Peyer's patch (tissue), 4 donors: ENCODE results near the gene ISCA1.

Experiments
- POLR2A ChIP-seq, 2 donors: fragments of 450-650 bp; IDR thresholded peaks; one replicate each; pipeline ENCODE4 v1.5.1; 2017; ENCODE audit warnings: antibody characterized with exemption in 2 of 2, mild to moderate bottlenecking in 2 of 2, moderate library complexity in 2 of 2
- TF ChIP-seq, protein P1 (sequence below), 6 experiments: fragments of 450-650 bp in 4 of 6; fragments of 200-600 bp in 2 of 6; sonication (generic) in 1 of 6; IDR thresholded peaks; one replicate each; pipeline ENCODE4 v1.5.1; 2017 to 2019; ENCODE audit warnings: antibody characterized with exemption in 6 of 6, mild to moderate bottlenecking in 3 of 6, moderate library complexity in 1 of 6

DNA sequence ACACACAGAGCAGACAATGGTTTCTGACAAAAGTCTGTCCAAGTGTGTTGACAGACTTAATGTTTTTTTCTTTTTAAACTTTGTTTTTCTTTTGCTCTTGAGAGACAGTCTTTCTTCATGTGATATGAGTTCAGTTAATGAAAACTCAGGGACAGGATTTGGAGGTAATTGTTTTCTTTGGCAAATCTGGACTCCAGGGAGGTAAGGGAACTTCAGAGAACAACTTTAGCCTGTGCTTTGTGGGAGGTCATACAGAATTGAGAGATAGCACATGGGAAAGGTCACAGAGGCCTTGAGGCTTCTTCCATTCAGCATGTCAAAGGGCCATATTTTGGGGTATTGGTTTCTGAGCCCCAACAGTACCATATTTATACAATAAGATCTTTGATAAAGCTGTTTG, 32.2 kb downstream of the ISCA1 start:
- TF ChIP-seq, protein P1, sequence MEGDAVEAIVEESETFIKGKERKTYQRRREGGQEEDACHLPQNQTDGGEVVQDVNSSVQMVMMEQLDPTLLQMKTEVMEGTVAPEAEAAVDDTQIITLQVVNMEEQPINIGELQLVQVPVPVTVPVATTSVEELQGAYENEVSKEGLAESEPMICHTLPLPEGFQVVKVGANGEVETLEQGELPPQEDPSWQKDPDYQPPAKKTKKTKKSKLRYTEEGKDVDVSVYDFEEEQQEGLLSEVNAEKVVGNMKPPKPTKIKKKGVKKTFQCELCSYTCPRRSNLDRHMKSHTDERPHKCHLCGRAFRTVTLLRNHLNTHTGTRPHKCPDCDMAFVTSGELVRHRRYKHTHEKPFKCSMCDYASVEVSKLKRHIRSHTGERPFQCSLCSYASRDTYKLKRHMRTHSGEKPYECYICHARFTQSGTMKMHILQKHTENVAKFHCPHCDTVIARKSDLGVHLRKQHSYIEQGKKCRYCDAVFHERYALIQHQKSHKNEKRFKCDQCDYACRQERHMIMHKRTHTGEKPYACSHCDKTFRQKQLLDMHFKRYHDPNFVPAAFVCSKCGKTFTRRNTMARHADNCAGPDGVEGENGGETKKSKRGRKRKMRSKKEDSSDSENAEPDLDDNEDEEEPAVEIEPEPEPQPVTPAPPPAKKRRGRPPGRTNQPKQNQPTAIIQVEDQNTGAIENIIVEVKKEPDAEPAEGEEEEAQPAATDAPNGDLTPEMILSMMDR (IDR thresholded peaks at IDR 0.05): no peak
- TF ChIP-seq POLR2A (IDR thresholded peaks at IDR 0.05): no peak
